A673 (cell line): ENCODE results near the gene CLSTN2.

ENCODE experiments used
- EZH2 ChIP-seq: fragments of 200-600 bp; sonication (generic); IDR thresholded peaks from 2 replicates; pipeline ENCODE4 v1.6.1; 2017; ENCODE audit warnings: borderline replicate concordance, low read depth, mild to moderate bottlenecking, mixed read lengths, antibody characterized with exemption, low read length; ENCODE audit not compliant: poor library complexity, severe bottlenecking
- TF ChIP-seq, protein P1 (sequence below): fragments of 300-800, 200-600 bp; sonication (generic); conservative IDR thresholded peaks from 2 replicates; pipeline ENCODE4 v1.5.1; 2017; ENCODE audit warnings: low read depth, mild to moderate bottlenecking, antibody characterized with exemption, low read length, moderate library complexity, mixed read lengths

DNA sequence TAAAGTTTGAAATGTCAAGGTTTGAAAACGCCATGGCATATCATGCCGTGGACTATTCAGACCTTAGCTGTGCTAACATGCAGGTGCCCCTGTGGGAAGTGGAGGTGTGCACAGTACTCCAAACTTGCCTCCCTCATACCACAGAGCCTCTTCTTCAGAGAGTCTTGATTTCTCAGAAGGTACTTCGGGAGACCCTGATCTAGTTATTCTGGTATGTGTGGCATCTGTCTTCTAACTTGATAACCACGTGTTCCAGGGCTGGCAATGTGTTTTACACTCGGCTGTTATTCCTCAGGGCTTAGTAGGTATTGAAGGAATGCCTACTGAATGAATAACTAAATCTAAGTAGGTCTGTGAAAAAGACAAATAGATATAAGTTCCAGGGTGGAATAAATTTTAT lies 309.9 kb downstream of the CLSTN2 start:
- TF ChIP-seq, protein P1, sequence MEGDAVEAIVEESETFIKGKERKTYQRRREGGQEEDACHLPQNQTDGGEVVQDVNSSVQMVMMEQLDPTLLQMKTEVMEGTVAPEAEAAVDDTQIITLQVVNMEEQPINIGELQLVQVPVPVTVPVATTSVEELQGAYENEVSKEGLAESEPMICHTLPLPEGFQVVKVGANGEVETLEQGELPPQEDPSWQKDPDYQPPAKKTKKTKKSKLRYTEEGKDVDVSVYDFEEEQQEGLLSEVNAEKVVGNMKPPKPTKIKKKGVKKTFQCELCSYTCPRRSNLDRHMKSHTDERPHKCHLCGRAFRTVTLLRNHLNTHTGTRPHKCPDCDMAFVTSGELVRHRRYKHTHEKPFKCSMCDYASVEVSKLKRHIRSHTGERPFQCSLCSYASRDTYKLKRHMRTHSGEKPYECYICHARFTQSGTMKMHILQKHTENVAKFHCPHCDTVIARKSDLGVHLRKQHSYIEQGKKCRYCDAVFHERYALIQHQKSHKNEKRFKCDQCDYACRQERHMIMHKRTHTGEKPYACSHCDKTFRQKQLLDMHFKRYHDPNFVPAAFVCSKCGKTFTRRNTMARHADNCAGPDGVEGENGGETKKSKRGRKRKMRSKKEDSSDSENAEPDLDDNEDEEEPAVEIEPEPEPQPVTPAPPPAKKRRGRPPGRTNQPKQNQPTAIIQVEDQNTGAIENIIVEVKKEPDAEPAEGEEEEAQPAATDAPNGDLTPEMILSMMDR: no peak
- TF ChIP-seq EZH2: no peak
